A172 (cell line): ENCODE results near the gene MEGF6. TPM values are rescaled to one million over a fixed set of nuclear protein-coding genes. Genes with fewer than 3 reads are reported as not detected.

ENCODE experiments used
- DNase-seq: peaks from one replicate; pipeline ENCODE4 v3.0.0-alpha.2; 2015; ENCODE audit warnings: low spot score
- total RNA-seq: library from RNA; depleted of rRNA; stranded (reverse); fragments of >200 nt; shearing (Covaris generic); gene quantifications from 2 replicates; pipeline ENCODE4 v1.2.3, GENCODE V29; 2014

MEGF6 gene
- total RNA-seq, 1 experiment from 2014 or later = 21.7 TPM

GRCh38 chr1:3553166-3553939, 58.0 kb downstream of the MEGF6 start:
- peak; percentile 48 for DNase-seq

- no peak for DNase-seq
Observed at GRCh38 chr1:3552751-3553150, 58.6 kb downstream of the MEGF6 start.

GRCh38 chr1:3552176-3552575, 59.1 kb downstream of the MEGF6 start:
- DNase-seq = no peak

GRCh38 chr1:3551711-3552110, 59.6 kb downstream of the MEGF6 start:
- DNase-seq = no peak

GRCh38 chr1:3551290-3551678, 60.0 kb downstream of the MEGF6 start:
- no peak for DNase-seq

GRCh38 chr1:3550511-3551289, 60.6 kb downstream of the MEGF6 start:
- DNase-seq = no peak

- no peak for DNase-seq
Observed at GRCh38 chr1:3548895-3549294, 62.4 kb downstream of the MEGF6 start.

- DNase-seq = peak; percentile 54
Observed at GRCh38 chr1:3548156-3548893, 63.0 kb downstream of the MEGF6 start.

GRCh38 chr1:3547055-3548005, 64.0 kb downstream of the MEGF6 start:
- peak; percentile 77 for DNase-seq

- no peak for DNase-seq
Observed at GRCh38 chr1:3546048-3546384, 65.3 kb downstream of the MEGF6 start.

- DNase-seq = no peak
Observed at GRCh38 chr1:3545363-3546047, 65.8 kb downstream of the MEGF6 start.

GRCh38 chr1:3544040-3544977, 67.0 kb downstream of the MEGF6 start:
- DNase-seq = no peak

- peak; percentile 81 for DNase-seq
Observed at GRCh38 chr1:3543076-3544039, 68.0 kb downstream of the MEGF6 start.

- no peak for DNase-seq
Observed at GRCh38 chr1:3542676-3543075, 68.6 kb downstream of the MEGF6 start.

- peak; percentile 34 for DNase-seq
Observed at GRCh38 chr1:3541936-3542335, 69.4 kb downstream of the MEGF6 start.

- DNase-seq = no peak
Observed at GRCh38 chr1:3541465-3541864, 69.8 kb downstream of the MEGF6 start.

GRCh38 chr1:3540876-3541275, 70.4 kb downstream of the MEGF6 start:
- no peak for DNase-seq

- DNase-seq = peak; percentile 46
Observed at GRCh38 chr1:3539707-3540425, 71.4 kb downstream of the MEGF6 start.
